Measurements from ENCODE around the gene RMI2.

- TF ChIP-seq LEF1 (IDR thresholded peaks at IDR 0.05; ENCODE audit: borderline replicate concordance) (no peak), TARDBP (IDR thresholded peaks at IDR 0.05) (no peak)
Measured at GRCh38 chr16:11348737-11349598, 3.7 kb downstream of the RMI2 start.

Measured in HEK293T (cell line).